OCI-LY7 (cell line): ENCODE data around the gene TSTD2. TPM values are rescaled to one million over a fixed set of nuclear protein-coding genes. Genes with fewer than 3 reads are reported as not detected.

Experiments used
- BruUV-seq: library from RNA; stranded (reverse); fragments of 400-500 nt; replicated peaks from 2 replicates; lab custom pipeline; 2021; lab: Mats Ljungman, UMichigan
- CTCF ChIA-PET: fragments of 300-600 bp; sonication (Branson Sonifier 250); formaldehyde crosslinking; loops from one replicate; lab custom pipeline; 2022; ENCODE audit warnings: antibody characterized with exemption; ENCODE audit not compliant: unreplicated experiment; lab: Charles Lee
- POLR2A ChIA-PET: fragments of 300-600 bp; sonication (Branson Sonifier 250); formaldehyde crosslinking; loops from one replicate; lab custom pipeline; 2022; ENCODE audit warnings: antibody characterized with exemption; lab: Charles Lee
- DNase-seq: peaks from one replicate; pipeline ENCODE4 v3.0.0-alpha.2; 2015; ENCODE audit warnings: low spot score
- H2AFZ ChIP-seq: fragments of 200-600 bp; sonication (generic), shearing (Covaris generic); 2 replicates; pipeline ENCODE4 v1.6.1; 2014; ENCODE audit warnings: mild to moderate bottlenecking, antibody characterized with exemption, low read length, moderate library complexity
- H3K27ac ChIP-seq: fragments of 200-600 bp; sonication (generic); 2 replicates; pipeline ENCODE4 v1.5.1; 2014; ENCODE audit warnings: mixed run types, low read depth, mild to moderate bottlenecking, moderate library complexity, low read length, inconsistent platforms; ENCODE audit not compliant: poor library complexity, severe bottlenecking
- H3K36me3 ChIP-seq: fragments of 200-600 bp; sonication (generic); 2 replicates; pipeline ENCODE4 v1.6.1; 2014; ENCODE audit warnings: mild to moderate bottlenecking, antibody characterized with exemption, low read length, moderate library complexity, mixed read lengths; ENCODE audit not compliant: insufficient read depth
- H3K4me1 ChIP-seq: fragments of 200-600 bp; sonication (generic); 2 replicates; pipeline ENCODE4 v1.5.1; 2014; ENCODE audit warnings: mild to moderate bottlenecking, low read length; ENCODE audit not compliant: insufficient read depth, poor library complexity, severe bottlenecking
- H3K4me2 ChIP-seq: fragments of 200-600 bp; sonication (generic); 2 replicates; pipeline ENCODE4 v1.6.1; 2014; ENCODE audit warnings: mild to moderate bottlenecking, low read length
- H3K4me3 ChIP-seq: fragments of 200-600 bp; sonication (generic); 2 replicates; pipeline ENCODE4 v1.5.1; 2014; ENCODE audit warnings: mild to moderate bottlenecking, low read depth, low read length; ENCODE audit not compliant: poor library complexity, severe bottlenecking
- H3K79me2 ChIP-seq: fragments of 200-600 bp; sonication (generic); 2 replicates; pipeline ENCODE4 v1.6.1; 2016; ENCODE audit warnings: low read depth, mild to moderate bottlenecking, low read length, moderate library complexity, mixed read lengths; ENCODE audit not compliant: insufficient read depth
- H3K9me2 ChIP-seq: fragments of 200-600 bp; sonication (generic); 2 replicates; pipeline ENCODE4 v1.6.1; 2016; ENCODE audit warnings: mild to moderate bottlenecking, low read length, mixed read lengths; ENCODE audit not compliant: insufficient read depth
- H3K9me3 ChIP-seq: fragments of 200-600 bp; sonication (generic); 2 replicates; pipeline ENCODE4 v1.6.1; 2014; ENCODE audit warnings: mild to moderate bottlenecking, mixed run types, low read length, mixed read lengths
- H4K20me1 ChIP-seq: fragments of 200-600 bp; sonication (generic); 2 replicates; pipeline ENCODE4 v1.6.1; 2014; ENCODE audit warnings: mild to moderate bottlenecking, antibody characterized with exemption, low read length, moderate library complexity, mixed read lengths; ENCODE audit not compliant: insufficient read depth
- CTCF ChIP-seq: fragments of 200-600 bp; sonication (generic); conservative IDR thresholded peaks from 2 replicates; pipeline ENCODE4 v1.5.1; 2014; ENCODE audit warnings: mild to moderate bottlenecking, antibody characterized with exemption, low read length, moderate library complexity, mixed read lengths
- EZH2phosphoT487 ChIP-seq: fragments of 200-600 bp; sonication (generic); IDR thresholded peaks from 2 replicates; pipeline ENCODE4 v1.6.1; 2018; ENCODE audit warnings: low read depth, borderline replicate concordance, mild to moderate bottlenecking, mixed run types, antibody characterized with exemption, low read length, moderate library complexity, mixed read lengths
- intact Hi-C: fragments of 100-400 bp; cut with micrococcal nuclease; formaldehyde crosslinking; loops from one replicate; pipeline ENCODE4 v1.10.0; 2022; ENCODE audit not compliant: unreplicated experiment
- total RNA-seq, 2 experiments: library from RNA; depleted of rRNA in 1 of 2; stranded (reverse); fragments of >200 nt in 1 of 2; shearing (Covaris generic) in 1 of 2; gene quantifications; 2 replicates each; pipeline ENCODE4 v1.2.3, GENCODE V29; 2014 to 2022

Gene TSTD2
- total RNA-seq, 2 experiments from 2014 or later, result 17.1 to 22.0 TPM

GRCh38 chr9:97579914-97580313 lies 53.3 kb downstream of the TSTD2 start:
- no peaks in the 10 kb centered on the region for H3K36me3 ChIP-seq
- no peak overlapping the region for H3K4me3 ChIP-seq
- H4K20me1 ChIP-seq, result no peaks in the 10 kb centered on the region
- TF ChIP-seq CTCF, result no peak
- no peak for TF ChIP-seq EZH2phosphoT487
- intact Hi-C loops, result no loop called here
- H3K4me2 ChIP-seq, result no peak overlapping the region
- H3K4me1 ChIP-seq, result no peaks in the 10 kb centered on the region
- H3K9me3 ChIP-seq, result no peaks in the 10 kb centered on the region
- H3K27ac ChIP-seq, result no peak overlapping the region
- H3K79me2 ChIP-seq, result no peaks in the 10 kb centered on the region
- ChIA-PET CTCF (no interaction called here), POLR2A (interaction anchor here (0.7 kb wide), 1 partner anchor 9 kb away, joined by 3 read pairs; no protein-coding TSS in a partner anchor)
- H3K9me2 ChIP-seq, result no peaks in the 10 kb centered on the region
- BruUV-seq, result no TSS peak
- H2AFZ ChIP-seq, result no peak overlapping the region
- no peak for DNase-seq

- H4K20me1 ChIP-seq, result no peaks in the 10 kb centered on the region
- H3K36me3 ChIP-seq, result no peaks in the 10 kb centered on the region
- TF ChIP-seq CTCF (no peak), EZH2phosphoT487 (no peak)
- no peaks in the 10 kb centered on the region for H3K79me2 ChIP-seq
- H2AFZ ChIP-seq, result no peak overlapping the region
- no peak overlapping the region for H3K4me2 ChIP-seq
- no peaks in the 10 kb centered on the region for H3K4me1 ChIP-seq
- intact Hi-C loops, result no loop called here
- H3K9me3 ChIP-seq, result no peaks in the 10 kb centered on the region
- H3K4me3 ChIP-seq, result no peak overlapping the region
- BruUV-seq, result no TSS peak
- DNase-seq, result no peak
- no peaks in the 10 kb centered on the region for H3K9me2 ChIP-seq
- ChIA-PET CTCF (no interaction called here), POLR2A (no interaction called here)
- H3K27ac ChIP-seq, result no peak overlapping the region
Measured at GRCh38 chr9:97578846-97579245, 54.3 kb downstream of the TSTD2 start.

- ChIA-PET POLR2A (interaction anchor here (0.7 kb wide), 1 partner anchor 36 kb away, joined by 3 read pairs; no protein-coding TSS in a partner anchor), CTCF (no interaction called here)
- Histone ChIP-seq H3K4me2 (no peak overlapping the region), H3K36me3 (no peaks in the 10 kb centered on the region), H2AFZ (no peak overlapping the region), H3K79me2 (no peaks in the 10 kb centered on the region), H3K4me3 (no peak overlapping the region), H3K9me3 (no peaks in the 10 kb centered on the region), H4K20me1 (no peaks in the 10 kb centered on the region), H3K9me2 (no peaks in the 10 kb centered on the region), H3K4me1 (no peaks in the 10 kb centered on the region), H3K27ac (no peak overlapping the region)
- BruUV-seq, result no TSS peak
- intact Hi-C loops, result no loop called here
- TF ChIP-seq CTCF (no peak), EZH2phosphoT487 (no peak)
- no peak for DNase-seq
Measured at GRCh38 chr9:97577051-97577450, 56.1 kb downstream of the TSTD2 start.
